OCI-LY3 (cell line): ENCODE results near the gene CMIP.

Experiments used
- EZH2phosphoT487 ChIP-seq: fragments of 200-600 bp; shearing (Covaris generic); IDR thresholded peaks from 2 replicates; pipeline ENCODE4 v1.6.1; 2018; ENCODE audit warnings: antibody characterized with exemption, mixed run types, low read depth
- TF ChIP-seq, protein P1 (sequence below): fragments of 200-600, 300-600 bp; sonication (generic); IDR thresholded peaks from 2 replicates; pipeline ENCODE4 v1.5.1; 2014; ENCODE audit warnings: antibody characterized with exemption, low read length, low read depth

DNA sequence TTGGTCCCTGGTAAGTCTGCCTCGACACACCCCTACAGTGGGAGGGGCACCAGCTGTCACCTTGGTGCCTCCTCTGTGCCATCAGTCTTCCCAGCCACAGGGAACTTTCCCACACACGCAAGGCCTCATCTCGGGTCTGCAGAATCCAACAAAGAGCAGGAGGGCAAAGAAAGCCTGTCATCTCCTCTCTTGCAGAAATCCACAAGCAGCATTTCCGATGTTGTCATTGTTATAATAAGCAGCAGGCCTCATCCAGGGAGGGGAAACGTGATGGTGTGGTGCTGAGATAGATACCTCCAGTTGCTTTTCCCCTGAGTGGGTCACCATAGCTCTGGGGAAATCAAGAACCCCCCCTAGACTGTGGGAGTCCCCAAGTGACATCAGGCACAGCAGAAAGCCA, 110.4 kb downstream of the CMIP start:
- TF ChIP-seq, protein P1, sequence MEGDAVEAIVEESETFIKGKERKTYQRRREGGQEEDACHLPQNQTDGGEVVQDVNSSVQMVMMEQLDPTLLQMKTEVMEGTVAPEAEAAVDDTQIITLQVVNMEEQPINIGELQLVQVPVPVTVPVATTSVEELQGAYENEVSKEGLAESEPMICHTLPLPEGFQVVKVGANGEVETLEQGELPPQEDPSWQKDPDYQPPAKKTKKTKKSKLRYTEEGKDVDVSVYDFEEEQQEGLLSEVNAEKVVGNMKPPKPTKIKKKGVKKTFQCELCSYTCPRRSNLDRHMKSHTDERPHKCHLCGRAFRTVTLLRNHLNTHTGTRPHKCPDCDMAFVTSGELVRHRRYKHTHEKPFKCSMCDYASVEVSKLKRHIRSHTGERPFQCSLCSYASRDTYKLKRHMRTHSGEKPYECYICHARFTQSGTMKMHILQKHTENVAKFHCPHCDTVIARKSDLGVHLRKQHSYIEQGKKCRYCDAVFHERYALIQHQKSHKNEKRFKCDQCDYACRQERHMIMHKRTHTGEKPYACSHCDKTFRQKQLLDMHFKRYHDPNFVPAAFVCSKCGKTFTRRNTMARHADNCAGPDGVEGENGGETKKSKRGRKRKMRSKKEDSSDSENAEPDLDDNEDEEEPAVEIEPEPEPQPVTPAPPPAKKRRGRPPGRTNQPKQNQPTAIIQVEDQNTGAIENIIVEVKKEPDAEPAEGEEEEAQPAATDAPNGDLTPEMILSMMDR: no peak
- TF ChIP-seq EZH2phosphoT487: no peak
